ENCODE measurements around the gene KIF20B. TPM values are rescaled to one million over a fixed set of nuclear protein-coding genes. Genes with fewer than 3 reads are reported as not detected.

KIF20B gene
- 4.7 and 5.6 TPM in 2 replicates for total RNA-seq

DNA sequence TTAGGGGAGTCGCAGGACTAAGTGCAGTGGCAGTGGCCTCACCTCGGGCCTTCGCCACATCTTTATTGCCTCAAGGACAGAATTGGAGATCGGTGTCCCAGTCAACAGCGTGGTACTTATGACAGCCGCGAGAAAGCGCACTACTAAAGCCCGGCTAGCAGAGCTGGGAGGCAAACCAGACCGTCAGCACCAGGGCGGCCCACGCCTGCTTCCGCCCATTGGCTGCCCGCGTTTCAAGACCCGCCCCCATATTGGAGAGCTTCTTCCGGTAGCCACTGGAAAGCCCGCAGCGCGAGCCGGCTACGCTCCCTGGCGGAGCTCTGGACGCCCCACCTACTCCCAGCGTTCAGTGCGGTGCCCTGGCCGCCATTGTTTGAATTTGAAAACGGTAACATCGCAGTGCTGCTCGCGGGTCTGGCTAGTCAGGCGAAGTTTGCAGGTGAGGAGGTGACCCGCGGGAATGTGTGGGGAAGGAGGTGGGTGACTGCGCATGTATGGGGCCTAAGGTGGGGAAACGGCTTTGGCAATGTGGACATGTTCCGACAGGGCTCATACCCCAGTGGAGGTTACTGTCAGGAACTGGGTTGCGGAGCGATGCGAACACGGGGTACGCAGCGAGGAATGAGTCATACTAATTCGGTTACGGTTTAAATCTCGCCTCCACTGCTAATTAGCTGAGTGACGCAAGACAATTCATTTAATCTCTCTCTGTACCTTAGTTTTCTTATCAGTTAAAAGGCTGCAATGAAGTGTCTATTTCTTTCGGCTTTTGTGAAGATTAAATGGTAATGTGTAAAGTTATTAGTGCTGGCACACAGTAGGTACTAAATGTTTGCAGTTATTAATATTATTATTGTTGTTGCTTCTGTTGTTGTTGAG, at the start of gene KIF20B:
Gene KIF20B (plus strand): TSS at position 349 of the 879 bp plus-strand sequence. CDS start 3,705 bp downstream, outside the sequence.
- Histone ChIP-seq H2AFZ (ENCODE audit: low read length) (peak within 1 kb of the TSS; percentile 96), H3K27me3 (ENCODE audit: insufficient read depth, low read length) (no peaks in the 10 kb centered on the region), H3K4me2 (ENCODE audit: insufficient read depth, low read length) (peak within 1 kb of the TSS; percentile 89), H3K36me3 (ENCODE audit: insufficient read depth, low read length) (no peaks in the 10 kb centered on the region), H3K79me2 (ENCODE audit: insufficient read depth, low read length) (peaks cover 51% of the 10 kb centered on the region), H3K4me3 (ENCODE audit: insufficient read depth, low read length) (peak within 1 kb of the TSS; percentile 87), H3K4me1 (ENCODE audit: insufficient read depth, low read length) (peaks cover 16% of the 10 kb centered on the region), H3K27ac (ENCODE audit: low read depth, low read length) (peak within 1 kb of the TSS; percentile 71), H4K20me1 (ENCODE audit: insufficient read depth, low read length) (no peaks in the 10 kb centered on the region), H3K9me3 (ENCODE audit: low read depth, low read length) (no peaks in the 10 kb centered on the region)
- TF ChIP-seq CTCF (IDR thresholded peaks at IDR 0.05; ENCODE audit: extremely low read depth, low read depth, low read length) = peak; percentile 30
- peak; percentile 94 for DNase-seq (ENCODE audit: insufficient read length, low spot score, missing footprints)

DNA sequence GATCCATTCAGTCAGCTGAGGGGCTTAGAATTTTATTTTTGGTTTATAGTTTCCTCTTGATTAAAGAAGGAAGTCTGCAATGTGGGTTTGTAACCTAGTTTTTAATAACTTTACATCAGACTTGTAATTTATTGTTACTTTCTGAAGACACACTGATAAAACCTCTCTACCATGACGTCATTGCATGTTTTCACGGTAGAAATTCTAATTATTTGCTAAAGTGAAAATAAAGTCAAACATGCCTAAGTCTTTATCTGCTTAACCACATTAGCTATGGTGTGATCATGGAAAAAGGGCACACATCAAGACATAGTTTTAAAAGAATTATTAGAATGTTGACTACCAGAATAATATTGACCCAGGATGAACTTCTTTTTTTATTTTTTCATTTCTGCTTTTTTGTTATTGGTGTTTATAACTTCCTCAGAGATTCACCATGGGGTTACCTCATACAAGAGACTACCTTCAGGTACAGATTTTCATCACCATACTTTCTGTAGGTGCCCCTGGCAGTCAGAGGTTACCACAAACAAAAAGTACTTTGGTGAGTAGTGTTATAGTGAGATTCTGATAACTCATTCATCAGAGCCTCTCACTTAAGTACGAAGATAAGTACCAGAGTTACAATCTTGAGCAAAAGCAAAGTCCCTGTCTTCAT, 49.3 kb upstream of the KIF20B start:
- Histone ChIP-seq H3K9me3 (ENCODE audit: low read depth, low read length) (no peaks in the 10 kb centered on the region), H2AFZ (ENCODE audit: low read length) (no peak overlapping the region), H3K4me3 (ENCODE audit: insufficient read depth, low read length) (no peak overlapping the region), H3K4me2 (ENCODE audit: insufficient read depth, low read length) (no peak overlapping the region), H3K27ac (ENCODE audit: low read depth, low read length) (no peak overlapping the region), H3K36me3 (ENCODE audit: insufficient read depth, low read length) (no peaks in the 10 kb centered on the region), H3K4me1 (ENCODE audit: insufficient read depth, low read length) (peaks cover 10% of the 10 kb centered on the region), H3K27me3 (ENCODE audit: insufficient read depth, low read length) (no peaks in the 10 kb centered on the region), H3K79me2 (ENCODE audit: insufficient read depth, low read length) (no peaks in the 10 kb centered on the region), H4K20me1 (ENCODE audit: insufficient read depth, low read length) (no peaks in the 10 kb centered on the region)
- TF ChIP-seq CTCF (IDR thresholded peaks at IDR 0.05; ENCODE audit: extremely low read depth, low read depth, low read length) = no peak
- DNase-seq (ENCODE audit: insufficient read length, low spot score, missing footprints) = no peak

- Histone ChIP-seq H4K20me1 (ENCODE audit: insufficient read depth, low read length) (no peaks in the 10 kb centered on the region), H3K27me3 (ENCODE audit: insufficient read depth, low read length) (no peaks in the 10 kb centered on the region), H3K9me3 (ENCODE audit: low read depth, low read length) (no peaks in the 10 kb centered on the region), H3K4me1 (ENCODE audit: insufficient read depth, low read length) (peaks cover 19% of the 10 kb centered on the region), H2AFZ (ENCODE audit: low read length) (no peak overlapping the region), H3K4me2 (ENCODE audit: insufficient read depth, low read length) (peak overlapping the region; percentile 15), H3K27ac (ENCODE audit: low read depth, low read length) (no peak overlapping the region), H3K79me2 (ENCODE audit: insufficient read depth, low read length) (no peaks in the 10 kb centered on the region), H3K36me3 (ENCODE audit: insufficient read depth, low read length) (no peaks in the 10 kb centered on the region), H3K4me3 (ENCODE audit: insufficient read depth, low read length) (no peak overlapping the region)
- TF ChIP-seq CTCF (IDR thresholded peaks at IDR 0.05; ENCODE audit: extremely low read depth, low read depth, low read length) = no peak
- DNase-seq (ENCODE audit: insufficient read length, low spot score, missing footprints) = no peak
Measured at GRCh38 chr10:89652806-89653370, 48.5 kb upstream of the KIF20B start.
